NCI-H146 treated with DMSO at 0.1 percent for 48 hours (cell line): Measurements from ENCODE around the gene DGKI.
A peak's percentile ranks its signal among the peaks of the same experiment; 100 is the strongest.

Experiments used
- DNase-seq: peaks from one replicate; lab custom pipeline; 2025; ENCODE audit not compliant: unreplicated experiment; lab: John Stamatoyannopoulos, UW

DGKI gene

DNA sequence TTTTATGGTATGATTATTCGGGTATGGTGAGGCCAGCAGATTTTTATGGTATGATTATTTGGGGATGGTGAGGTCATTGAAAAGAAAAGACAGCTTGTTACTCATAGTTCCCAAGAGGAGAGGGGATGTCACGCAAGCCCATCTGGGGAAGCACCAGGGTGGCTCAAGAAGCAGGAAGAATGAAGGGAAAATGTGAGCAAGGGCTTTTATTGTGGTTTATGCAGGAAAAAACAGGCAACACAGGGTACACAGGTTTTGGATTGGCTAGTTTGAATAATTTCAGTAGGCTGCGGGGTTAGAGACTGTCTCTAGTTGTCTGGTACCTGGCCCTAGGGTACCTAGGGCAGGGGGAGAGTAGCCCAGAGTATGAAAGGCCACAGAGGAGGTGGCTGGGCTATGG is 26.8 kb upstream of the DGKI start:
- DNase-seq = no peak

DNA sequence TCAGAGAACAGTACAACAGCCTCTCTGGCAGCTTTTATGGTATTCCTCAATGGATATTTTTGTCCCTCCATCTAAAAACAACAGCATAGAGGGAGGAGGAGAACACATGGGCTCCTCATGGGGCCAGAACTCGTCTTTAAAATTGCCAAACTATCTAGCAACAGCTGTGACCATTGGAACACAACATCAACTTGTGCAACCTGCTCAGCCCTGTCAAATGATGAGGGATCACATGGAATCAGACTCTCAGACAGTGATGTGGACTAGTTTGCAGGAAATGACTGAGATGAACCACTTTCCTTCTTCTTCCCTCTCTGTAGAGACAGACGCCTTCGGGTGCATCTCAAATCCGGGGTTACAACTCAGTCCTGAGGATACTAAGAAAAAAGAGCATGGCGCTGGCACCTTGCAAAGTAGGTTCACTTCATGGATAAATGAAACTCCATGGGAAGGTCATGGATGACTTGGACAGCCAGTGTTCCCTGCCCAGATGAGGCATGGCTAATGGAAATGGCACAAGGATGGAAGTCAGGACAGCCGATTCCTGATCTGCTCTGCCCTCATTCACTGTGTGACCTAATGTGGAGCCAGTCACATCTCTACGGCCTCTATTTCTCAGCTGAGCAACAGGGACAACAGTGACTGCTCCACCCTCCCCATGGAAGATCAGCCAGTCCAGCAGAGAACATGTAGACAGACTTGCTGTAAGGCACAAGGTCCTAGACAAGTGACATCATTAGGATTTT is 24.6 kb upstream of the DGKI start:
- DNase-seq = no peak

DNA sequence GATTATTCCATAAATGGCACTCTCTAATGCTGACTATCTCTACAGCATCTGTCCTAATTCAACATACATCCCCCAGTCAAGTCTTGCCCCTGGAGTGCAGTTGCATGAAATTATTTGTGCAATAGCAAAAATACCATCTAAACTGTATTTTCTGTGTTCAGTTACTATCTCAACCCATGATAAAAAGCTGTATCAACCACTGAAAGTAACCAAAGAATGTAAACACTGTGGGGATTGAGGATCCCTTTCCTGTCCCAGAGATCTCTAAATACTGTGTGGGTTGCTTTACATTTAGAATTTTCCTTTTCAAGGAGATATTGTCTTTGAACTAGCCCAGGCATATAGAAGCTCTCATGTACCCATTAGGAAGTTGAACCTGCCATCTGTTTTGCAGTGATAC is 23.9 kb upstream of the DGKI start:
- DNase-seq = no peak

DNA sequence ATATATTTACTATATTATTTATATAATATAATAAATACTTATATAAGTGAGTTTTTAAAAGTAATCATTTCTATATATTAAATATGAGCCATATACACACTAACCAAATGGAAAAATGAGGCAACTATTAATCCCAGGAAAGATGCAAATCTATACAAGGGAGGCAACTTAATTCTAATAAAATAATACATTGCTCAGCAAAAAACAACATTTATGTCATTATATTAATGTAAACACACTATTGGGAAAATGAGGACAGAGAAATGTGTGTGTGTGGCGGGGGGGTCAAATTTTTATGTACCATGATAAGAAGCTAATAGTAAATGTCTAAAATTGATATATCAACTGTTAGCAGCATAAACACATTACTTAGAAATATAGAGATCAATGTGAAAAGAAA is 23.3 kb upstream of the DGKI start:
- no peak for DNase-seq

DNA sequence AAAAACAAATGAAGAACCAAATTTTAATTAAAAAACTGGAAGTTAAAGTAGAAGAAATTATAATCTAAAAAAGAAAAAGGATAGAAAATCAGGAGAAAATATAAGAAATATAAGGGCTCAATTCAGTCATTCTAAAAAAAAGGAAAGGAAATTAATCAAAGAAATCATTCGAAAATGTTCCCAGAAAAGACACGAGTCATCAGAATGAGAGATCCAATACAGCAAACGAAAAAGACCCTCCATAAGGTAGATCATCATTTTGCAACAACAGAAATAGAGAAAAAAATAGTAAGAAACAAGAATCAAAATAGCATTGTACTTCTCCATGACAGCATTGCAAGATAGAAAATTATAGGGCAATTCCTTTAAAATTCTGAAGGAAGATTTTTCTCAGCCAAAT is 22.5 kb upstream of the DGKI start:
- no peak for DNase-seq

DNA sequence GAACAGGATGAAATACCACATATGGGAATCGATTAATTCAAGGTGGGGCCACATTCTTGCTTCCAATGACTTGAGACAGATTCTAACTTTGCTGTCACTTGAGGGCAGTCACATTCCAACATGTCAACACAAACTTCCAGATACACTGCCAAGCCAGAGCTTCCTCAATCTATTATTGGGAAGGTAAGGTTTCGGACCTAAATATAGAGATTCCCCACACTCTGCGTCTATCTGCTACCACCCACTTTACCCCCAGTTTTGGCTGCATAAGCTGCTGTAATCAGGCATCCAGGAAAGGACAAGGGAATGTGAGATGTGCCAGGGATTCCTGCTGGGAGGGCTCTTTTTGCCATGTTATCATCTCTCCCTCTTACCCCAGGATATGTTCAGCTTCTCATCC is 20.5 kb upstream of the DGKI start:
- DNase-seq = no peak

DNA sequence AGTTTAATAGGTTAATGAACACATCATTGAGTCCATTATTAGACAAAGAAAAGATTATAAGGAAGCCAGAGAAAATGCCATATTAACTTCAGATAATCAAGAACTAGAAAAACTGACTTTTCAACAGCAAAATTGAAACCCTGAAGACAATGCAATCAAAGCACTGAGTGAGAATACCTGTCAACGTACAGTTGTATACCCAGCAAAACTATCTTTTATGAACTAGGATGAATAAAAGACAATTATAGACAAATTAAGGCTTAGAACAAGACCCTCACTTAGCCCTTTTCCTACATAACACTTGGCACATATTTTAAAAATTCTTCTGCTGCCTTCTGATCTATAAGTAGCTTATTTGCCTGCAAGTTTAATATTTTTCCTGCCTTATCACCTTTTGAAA is 19.0 kb upstream of the DGKI start:
- DNase-seq = no peak

DNA sequence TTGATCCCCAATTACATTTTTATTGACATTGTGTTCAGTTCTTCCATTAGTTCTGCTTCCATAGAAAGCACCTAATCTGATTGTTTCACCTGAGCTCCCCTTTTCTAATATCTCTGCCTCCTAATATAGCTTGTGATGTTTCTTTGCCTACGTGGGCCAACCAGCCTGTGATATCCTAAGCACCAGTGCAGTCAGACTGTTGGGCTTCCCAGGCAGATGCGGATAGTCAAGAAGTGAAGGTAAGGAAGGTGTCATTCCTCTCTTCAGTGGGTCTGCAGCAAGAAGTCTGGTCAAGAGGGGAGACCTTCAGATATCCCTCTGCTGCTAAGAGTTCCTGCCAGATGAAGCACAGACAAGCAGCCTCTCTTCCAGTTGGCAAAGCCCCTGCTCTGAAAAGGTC is 16.2 kb upstream of the DGKI start:
- no peak for DNase-seq

DNA sequence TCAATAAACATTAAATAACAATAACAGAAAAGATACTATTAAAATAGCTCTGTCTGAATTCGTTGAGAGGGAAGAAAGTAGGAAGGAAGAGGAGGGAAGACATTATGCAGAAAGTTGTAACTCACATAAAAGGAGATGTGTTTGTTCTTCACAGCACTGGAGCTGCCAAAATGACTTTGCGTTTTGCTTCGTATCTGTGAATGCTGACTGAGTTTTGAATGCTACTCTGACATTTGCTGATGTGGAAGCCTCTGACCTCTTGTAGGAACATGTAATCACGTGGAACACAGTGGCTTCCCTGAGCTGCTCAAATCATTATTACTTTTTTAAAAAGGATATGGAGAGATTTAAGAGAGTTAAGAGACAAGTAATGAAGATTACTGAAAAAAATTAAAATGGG is 15.6 kb upstream of the DGKI start:
- no peak for DNase-seq

DNA sequence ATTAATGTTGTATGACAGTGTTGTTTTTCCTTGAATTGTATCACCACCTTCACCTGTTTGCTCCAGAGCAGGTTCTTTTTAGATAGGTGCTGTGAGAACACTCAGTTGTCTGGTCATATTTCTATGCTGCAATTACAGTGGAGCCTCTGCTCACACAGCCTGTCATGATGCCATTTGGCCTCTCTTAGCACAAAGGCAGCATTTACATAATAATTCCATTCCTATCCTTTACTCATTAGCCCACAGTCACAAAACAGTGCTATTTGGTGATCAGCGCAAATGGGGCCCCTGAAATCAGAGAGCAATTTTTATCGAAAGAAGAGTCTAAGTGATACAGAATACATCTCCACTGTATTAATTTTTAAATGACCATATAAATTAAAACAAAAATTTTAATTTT is 13.8 kb upstream of the DGKI start:
- DNase-seq = no peak

DNA sequence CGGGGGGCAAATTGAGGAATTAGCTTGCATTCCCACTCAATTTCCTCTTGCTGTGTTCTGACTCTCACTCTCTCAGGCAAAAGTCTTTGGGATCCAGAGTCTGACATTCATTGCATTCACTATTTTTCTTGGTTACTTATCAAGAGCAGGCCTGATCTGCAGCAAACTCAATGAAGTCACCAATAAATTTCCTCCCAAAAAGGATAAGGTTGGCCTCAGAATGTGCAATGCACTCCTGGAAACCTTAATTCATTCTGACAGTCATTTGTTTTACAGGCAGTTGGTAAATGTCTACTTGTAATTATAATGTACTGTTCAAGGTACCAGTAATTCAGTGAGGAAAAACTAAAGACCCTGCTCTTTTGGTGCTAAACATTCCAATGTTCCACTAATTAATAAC is 6.3 kb upstream of the DGKI start:
- DNase-seq = no peak

DNA sequence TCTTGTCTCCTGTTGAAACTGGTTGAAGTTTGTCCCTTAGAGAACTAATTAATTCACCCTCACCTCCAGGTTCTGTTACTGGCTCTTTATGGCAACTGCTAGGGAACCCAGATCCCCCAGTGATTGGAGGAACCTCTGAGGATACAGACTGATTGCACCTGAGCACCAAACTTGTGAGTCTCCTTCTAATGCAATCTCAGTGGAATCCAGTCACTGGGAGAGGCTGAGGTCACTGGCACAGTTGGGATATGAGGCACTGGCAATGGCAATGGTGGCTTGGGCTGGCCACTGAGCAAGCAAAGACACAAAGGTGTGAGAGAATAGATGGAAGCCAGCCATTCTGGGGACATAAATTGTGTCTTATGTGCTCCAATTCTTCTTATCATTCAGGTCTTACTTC is 5.3 kb upstream of the DGKI start:
- no peak for DNase-seq

DNA sequence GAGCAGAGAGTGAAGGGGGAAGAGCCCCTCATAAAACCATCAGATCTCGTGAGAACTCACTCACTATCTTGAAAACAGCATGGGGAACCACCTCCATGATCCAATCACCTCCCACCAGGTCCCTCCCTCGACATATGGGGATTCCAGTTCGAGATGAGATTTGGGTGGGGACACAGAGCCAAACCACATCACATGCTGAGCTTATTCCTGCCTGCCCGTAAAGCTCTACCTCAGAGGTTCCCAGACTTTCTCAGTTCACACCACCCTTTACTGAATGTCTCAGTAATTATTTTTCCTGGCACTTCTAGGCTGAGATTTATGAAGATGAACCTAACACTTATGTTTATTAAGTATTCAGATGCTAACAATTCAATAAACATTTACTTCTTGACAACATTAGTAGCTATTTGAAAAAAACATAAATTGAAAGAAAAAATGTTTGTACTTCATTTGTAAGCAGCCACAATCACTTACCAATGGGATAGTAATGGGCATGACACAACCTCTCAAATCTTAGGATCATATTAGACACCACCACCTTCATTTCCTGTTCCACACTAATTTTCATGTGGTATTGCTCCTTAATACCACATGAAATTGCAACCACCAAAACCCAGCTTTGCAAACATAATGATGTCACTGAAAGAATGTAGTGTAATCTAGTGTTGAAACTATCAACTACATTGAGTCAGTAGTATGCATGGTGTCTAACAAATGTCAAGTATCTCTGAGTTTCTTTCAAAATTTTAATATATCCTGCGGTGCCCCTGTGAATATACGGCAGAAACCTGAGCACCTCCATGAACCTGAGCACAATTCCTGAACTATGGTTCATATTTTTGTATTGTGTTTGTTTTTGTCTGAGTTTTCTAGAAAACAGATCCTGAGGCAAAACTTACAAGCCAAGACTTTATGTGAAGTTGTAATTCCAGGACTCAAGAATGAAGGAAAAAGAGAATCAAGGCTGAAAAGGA is 4.5 kb upstream of the DGKI start:
- DNase-seq = no peak

DNA sequence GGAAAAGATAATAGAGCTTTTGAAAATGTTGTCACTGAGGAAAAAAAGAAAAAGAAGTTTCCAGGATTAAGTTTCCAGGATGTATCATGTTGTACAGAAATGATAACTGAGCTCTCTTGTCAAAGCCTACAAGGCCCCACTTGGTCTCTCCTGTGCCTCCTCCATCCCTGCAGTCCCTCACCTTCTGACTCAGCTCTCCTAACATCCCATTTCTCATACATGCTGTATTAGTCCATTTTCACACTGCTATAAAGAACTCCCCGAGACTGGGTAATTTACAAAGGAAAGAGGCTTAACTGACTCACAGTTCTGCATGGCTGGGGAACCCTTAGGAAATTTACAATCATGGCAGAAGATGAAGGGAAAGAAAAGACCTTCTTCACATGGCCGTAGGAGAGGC is 3.8 kb upstream of the DGKI start:
- no peak for DNase-seq

DNA sequence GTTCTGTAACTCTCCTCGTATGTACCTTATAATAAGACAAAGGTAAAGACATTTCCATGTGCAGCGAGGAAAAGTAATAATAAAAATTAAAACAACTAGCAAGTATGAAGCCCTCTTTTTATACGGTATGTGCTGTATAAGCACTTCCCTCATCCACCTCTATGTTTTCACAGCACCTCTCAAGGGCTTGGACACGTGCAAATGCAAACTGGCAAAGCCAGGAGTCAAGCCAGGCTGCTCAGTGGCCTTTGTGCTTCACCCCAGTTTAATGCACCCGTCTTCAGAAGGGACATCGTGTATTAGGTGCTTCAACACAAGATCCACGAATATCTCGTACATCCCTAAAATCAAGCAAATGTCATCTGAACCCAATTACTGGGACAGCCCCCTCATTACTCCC is 1.3 kb upstream of the DGKI start:
- no peak for DNase-seq

DNA sequence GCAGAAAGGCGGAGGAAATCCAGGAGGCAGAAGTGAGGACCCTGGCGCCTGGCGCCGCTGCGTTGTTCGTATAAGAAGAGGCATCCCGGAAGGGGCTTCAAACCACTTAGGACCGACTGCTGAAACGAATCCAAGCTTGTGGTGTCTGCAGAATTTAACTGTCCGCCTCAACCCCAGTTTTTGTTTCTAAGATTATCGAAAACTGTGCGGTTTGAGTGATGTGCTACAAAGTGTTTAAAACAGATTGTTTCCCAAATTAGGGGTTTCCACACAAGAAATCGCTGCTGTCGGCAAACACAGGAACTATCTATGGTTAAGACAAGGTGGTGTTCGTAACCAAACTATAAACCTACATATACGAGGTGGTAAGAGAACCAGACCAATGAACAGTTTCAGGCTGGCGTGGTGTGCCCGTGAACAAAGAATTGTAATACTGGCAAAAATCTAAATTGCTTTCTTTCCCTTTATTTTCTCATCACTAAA is 835 bp upstream of the DGKI start:
- no peak for DNase-seq

DNA sequence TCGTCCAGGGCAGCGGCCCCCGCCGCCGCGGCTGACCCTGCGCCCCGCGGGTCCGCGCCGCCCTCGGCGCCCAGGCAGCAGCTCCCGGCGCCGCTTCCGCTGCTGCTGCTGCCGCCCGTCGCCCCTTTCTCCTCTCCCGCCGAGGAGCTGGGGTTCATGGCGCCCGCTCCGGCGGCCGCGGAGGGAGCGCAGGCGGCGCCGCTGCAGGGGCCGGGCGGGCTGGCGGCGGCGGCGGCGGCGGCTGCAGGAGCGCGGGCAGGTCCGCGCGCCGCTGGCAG is 286 bp downstream of the DGKI start:
- DNase-seq = no peak

DNA sequence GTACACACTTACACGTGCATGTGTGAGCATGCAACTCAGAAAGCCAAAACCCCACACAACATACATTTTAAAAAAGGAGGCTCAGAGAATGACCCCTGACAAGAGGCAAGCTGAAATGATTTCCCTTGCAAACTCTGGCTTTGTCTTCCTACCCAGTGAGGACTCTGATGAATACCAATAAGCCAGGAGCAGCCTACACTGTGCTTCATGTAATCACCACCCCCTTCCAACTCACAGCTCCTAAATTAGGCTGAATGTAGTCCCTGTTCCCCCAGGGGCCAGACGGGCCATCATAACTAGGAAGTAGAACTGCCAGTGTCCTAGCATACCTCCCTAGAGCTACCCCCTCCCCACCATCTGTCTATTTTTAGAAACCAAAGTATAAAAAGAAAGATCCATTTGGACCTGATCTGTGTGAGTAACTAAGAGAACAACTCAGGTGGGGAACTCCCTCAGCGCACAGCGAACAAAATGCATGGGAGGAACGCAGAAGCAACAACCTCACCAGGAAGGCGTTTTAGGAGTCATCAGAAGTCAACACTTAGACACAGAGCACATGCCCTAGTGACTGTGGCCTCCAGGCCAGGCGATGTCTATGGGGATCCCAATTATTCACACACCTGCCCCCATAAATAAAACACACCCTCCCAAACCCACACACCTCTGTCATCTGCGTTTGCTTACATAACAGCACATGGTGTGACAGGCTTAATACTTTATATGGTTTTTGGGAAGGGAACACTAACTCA is 1.9 kb downstream of the DGKI start:
- DNase-seq = no peak

DNA sequence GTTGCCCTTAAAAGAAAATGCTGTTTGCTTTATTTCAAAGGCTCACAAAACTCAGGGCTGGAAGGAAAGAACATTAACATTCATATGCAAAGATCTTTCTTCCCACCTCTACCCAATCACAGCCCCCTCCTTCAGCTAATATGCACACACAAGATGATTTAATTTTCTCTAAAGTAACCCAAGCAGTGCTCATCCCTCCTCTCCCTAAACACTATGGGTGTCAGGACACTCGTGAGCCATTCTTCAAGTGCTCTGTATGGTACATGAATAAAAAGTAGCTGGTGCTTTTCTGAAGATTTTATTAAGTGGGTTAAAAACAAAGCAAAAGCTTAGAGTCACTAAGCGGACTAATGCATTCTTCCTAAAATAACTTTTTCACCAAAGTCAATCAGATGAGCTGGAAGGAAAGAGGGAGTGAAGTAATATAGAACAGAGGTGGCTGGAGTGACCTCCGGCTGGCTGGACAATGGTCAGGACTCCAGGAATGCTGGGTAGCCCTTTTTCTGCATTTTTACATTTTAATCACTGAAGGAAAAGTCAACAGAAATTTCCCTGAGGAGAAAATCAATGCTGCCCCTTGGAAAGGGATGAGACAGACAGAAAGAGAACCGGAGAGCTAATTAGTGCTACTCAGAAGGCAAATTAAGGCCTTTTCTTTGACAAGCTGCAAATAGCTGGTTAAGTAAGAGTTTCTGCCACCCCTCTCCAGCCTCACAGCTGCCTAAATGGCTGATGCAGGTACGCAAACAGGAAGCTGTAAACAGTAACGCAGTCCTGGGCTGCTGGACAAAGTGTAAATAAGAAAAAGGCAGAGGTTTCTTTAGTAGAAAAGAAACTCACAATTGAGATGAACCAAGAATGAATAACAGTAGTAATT is 6.6 kb downstream of the DGKI start:
- DNase-seq = peak; percentile 67

DNA sequence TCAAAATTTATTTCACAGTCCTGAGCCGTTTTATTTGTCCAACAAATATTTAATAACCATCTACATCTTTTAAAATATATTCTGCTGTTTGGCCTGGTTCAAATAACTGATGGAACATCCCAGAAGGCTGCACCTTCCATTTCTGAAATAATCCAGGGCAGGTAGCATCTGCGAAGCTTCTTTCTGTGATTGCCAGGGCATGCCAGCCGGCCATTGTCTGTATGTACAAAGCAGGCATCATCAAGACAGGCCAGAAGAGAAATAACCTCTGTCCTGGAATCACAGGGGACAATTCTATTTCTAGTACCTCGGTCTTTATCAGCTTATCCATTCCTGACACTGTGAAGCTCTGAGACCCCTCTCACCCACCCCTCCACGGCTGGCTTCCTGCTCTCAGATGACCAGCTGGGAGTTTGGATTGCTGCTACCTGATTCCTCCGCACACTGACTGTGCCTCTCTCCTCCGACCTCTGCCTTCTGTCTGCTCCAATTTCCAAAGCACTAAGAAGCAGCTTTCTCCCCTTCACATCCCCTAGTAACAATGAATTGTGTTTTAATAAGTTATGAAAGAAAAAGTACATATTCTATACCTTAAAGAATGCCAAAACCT is 8.0 kb downstream of the DGKI start:
- no peak for DNase-seq
